Measurements from ENCODE around the gene COMMD6. TPM values are rescaled to one million over a fixed set of nuclear protein-coding genes. Genes with fewer than 3 reads are reported as not detected.

Gene COMMD6
- total RNA-seq, 2 donors from 2014 or later: 121 to 152 TPM

- intact Hi-C loops (cut with DNase I, micrococcal nuclease): no loop called here
- ATAC-seq: no peak
- DNase-seq: no peak
Measured at GRCh38 chr13:75491376-75491775, 46.3 kb downstream of the COMMD6 start.

- intact Hi-C loops (cut with DNase I, micrococcal nuclease): loop anchor here in 1 of 2 donors (10.0 kb wide), 1 partner anchor 55 kb away; the partner anchor contains the start of gene UCHL3
- ATAC-seq: peak; percentile 67
- peak; percentile 30 to 34 for DNase-seq
Measured at GRCh38 chr13:75489502-75490263, 48.0 kb downstream of the COMMD6 start.

- DNase-seq (no peak), ATAC-seq (no peak)
- intact Hi-C loops (cut with DNase I, micrococcal nuclease): loop anchor here in 1 of 2 donors (10.0 kb wide), 1 partner anchor 58 kb away; the partner anchor contains the start of gene UCHL3
Measured at GRCh38 chr13:75486146-75487062, 51.2 kb downstream of the COMMD6 start.

- intact Hi-C loops (cut with DNase I, micrococcal nuclease): loop anchor here in 1 of 2 donors (10.0 kb wide), 1 partner anchor 59 kb away; the partner anchor contains the start of gene UCHL3
- DNase-seq (no peak), ATAC-seq (no peak)
Measured at GRCh38 chr13:75485286-75486062, 52.2 kb downstream of the COMMD6 start.

- intact Hi-C loops (cut with DNase I, micrococcal nuclease): loop anchor here in 1 of 2 donors (5.0 to 10.0 kb wide), 2 partner anchors 62 to 110 kb away; partner anchors contain the start of gene UCHL3
- DNase-seq (no peak), ATAC-seq (no peak)
Measured at GRCh38 chr13:75482820-75483079, 54.9 kb downstream of the COMMD6 start.

GRCh38 chr13:75482070-75482819, 55.4 kb downstream of the COMMD6 start, which contains the start of gene TBC1D4:
TSS of gene TBC1D4 (minus strand) at chr13:75482169. CDS start at chr13:75481767, 402 bp downstream.
- intact Hi-C loops (cut with DNase I, micrococcal nuclease): loop anchor here in 1 of 2 donors (5.0 to 10.0 kb wide), 2 partner anchors 63 to 110 kb away; partner anchors contain the start of gene UCHL3

GRCh38 chr13:75481176-75482069, 56.2 kb downstream of the COMMD6 start:
- intact Hi-C loops (cut with DNase I, micrococcal nuclease): loop anchor here in 1 of 2 donors (5.0 to 10.0 kb wide), 2 partner anchors 63 to 109 kb away; partner anchors contain the start of gene UCHL3
- DNase-seq (peak; percentile 27 to 55), ATAC-seq (peak; percentile 47)

More at GRCh38 chr13:75482070-75482819, 55.4 kb downstream of the COMMD6 start, which contains the start of gene TBC1D4:
- DNase-seq (peak; percentile 86 to 89), ATAC-seq (peak; percentile 80)

- ATAC-seq: peak; percentile 59
- intact Hi-C loops (cut with DNase I, micrococcal nuclease): loop anchor here in 1 of 2 donors (5.0 to 10.0 kb wide), 2 partner anchors 64 to 108 kb away; partner anchors contain the start of gene UCHL3
- DNase-seq: peak; percentile 73 to 79
Measured at GRCh38 chr13:75480671-75481175, 56.9 kb downstream of the COMMD6 start.

- intact Hi-C loops (cut with DNase I, micrococcal nuclease): no loop called here
- no peak for ATAC-seq
- DNase-seq: no peak
Measured at GRCh38 chr13:75479102-75479740, 58.4 kb downstream of the COMMD6 start.

- intact Hi-C loops (cut with DNase I, micrococcal nuclease): no loop called here
- ATAC-seq: no peak
- no peak for DNase-seq
Measured at GRCh38 chr13:75478659-75479058, 59.0 kb downstream of the COMMD6 start.

Other genes with a start within 250 kb of the COMMD6 start
- 10 to 100 TPM; 19.4 to 19.8 TPM for gene TBC1D4, start 55.7 kb downstream of the COMMD6 start, total RNA-seq
- 10 to 100 TPM; 40.8 to 43.6 TPM for gene UCHL3, start 11.9 kb upstream of the COMMD6 start, total RNA-seq
- 100 to 1,000 TPM; 169 to 239 TPM for gene LMO7, start 98.5 kb upstream of the COMMD6 start, total RNA-seq

Data from left colon (tissue), 2 donors.